ENCODE measurements around the gene MRPL38. TPM values are rescaled to one million over a fixed set of nuclear protein-coding genes. Genes with fewer than 3 reads are reported as not detected.

MRPL38 gene
- total RNA-seq, 2 donors from 2014 or later = 88.6 to 190 TPM

DNA sequence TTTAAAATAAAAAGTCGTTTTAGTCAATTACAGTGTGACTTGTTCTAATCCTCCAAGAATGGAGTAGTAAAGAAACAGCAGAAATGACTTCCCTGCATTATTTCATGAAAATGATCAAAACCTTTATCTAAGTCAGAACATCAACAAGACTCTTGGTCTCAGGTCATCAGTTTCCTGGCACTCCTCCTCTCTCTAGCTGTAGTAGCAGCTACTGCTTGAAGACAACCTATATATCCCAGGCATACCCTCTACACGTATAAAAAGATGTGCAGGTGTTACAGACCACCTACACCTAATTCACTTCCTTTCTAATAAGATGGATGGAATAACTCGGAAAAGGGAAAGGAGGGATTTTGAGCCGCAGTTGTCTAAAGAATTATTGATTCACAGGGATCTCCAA is 37.8 kb upstream of the MRPL38 start:
- H3K9me3 ChIP-seq = no peaks in the 10 kb centered on the region
- H3K27ac ChIP-seq = no peak overlapping the region
- no peak for DNase-seq
- H3K27me3 ChIP-seq = no peaks in the 10 kb centered on the region
- no peak overlapping the region for H3K4me3 ChIP-seq
- intact Hi-C loops (cut with DNase I) = no loop called here
- peaks cover 8% of the 10 kb centered on the region for H3K36me3 ChIP-seq
- H3K4me1 ChIP-seq = no peaks in the 10 kb centered on the region
- no peak overlapping the region for H3K9ac ChIP-seq (ENCODE audit: low read depth in 2 of 2, low read length in 2 of 2)
- TF ChIP-seq, protein P1, sequence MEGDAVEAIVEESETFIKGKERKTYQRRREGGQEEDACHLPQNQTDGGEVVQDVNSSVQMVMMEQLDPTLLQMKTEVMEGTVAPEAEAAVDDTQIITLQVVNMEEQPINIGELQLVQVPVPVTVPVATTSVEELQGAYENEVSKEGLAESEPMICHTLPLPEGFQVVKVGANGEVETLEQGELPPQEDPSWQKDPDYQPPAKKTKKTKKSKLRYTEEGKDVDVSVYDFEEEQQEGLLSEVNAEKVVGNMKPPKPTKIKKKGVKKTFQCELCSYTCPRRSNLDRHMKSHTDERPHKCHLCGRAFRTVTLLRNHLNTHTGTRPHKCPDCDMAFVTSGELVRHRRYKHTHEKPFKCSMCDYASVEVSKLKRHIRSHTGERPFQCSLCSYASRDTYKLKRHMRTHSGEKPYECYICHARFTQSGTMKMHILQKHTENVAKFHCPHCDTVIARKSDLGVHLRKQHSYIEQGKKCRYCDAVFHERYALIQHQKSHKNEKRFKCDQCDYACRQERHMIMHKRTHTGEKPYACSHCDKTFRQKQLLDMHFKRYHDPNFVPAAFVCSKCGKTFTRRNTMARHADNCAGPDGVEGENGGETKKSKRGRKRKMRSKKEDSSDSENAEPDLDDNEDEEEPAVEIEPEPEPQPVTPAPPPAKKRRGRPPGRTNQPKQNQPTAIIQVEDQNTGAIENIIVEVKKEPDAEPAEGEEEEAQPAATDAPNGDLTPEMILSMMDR (IDR thresholded peaks at IDR 0.05) = no peak

DNA sequence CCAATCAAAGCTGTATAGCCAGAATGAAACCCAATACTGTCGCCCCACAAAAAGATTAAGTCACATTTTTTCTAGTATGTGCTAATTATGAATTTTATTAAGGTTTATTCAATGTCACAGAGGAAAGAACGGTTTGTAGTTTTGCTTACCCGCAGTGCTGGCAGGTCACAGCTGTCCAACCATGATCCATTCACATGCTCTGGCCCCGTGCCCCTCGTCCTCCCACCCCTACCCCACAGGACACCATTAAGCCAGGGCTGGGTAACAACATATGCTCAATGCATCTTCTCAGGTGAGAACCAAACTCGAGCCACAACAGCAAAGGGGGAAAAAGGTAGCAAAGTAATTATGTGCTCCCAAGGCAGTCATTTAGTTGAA is 36.7 kb upstream of the MRPL38 start:
- Histone ChIP-seq H3K27me3 (no peaks in the 10 kb centered on the region), H3K36me3 (peaks cover 3% of the 10 kb centered on the region), H3K9ac (ENCODE audit: low read depth in 2 of 2, low read length in 2 of 2) (peak overlapping the region in 1 of 2 donors; percentile 74), H3K4me1 (no peaks in the 10 kb centered on the region), H3K4me3 (peak overlapping the region; percentile 74), H3K9me3 (no peaks in the 10 kb centered on the region), H3K27ac (no peak overlapping the region)
- DNase-seq = no peak
- intact Hi-C loops (cut with DNase I) = no loop called here
- TF ChIP-seq, protein P1 (IDR thresholded peaks at IDR 0.05) = no peak

DNA sequence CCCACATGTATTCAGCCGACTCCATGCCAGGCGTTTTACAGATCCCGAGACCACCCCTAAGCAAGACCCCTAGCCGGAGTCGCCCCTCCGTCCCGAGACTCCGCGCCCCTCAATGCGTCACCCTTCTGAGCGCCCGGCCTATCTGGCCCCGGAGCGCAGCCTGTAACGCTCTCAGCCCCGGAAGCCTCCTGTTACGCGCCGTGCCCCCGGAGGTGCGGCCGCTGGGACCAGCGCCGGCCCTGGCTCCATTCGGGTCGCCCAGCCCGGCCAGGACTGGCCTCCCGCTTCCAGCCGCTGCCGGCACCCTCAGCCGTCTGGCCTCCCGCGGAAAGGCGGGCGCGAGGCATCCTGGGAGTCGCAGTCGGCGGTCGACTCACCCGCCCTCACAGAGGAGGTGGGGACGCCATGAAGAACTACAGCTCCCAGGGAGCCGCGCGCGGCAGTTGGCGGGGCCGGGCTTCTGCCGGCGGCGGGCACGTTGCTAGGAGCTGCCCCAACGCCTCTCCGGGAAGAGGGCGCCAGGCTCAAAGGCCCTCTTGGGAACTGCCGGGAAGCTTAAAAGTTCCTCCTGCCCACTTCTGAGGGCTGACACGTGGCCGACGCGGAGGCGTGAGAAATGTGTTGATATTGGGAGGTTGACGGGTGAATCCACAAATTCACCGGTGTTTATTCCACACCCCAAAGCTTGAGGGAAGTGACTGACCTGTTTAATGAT is 36.2 kb upstream of the MRPL38 start, which contains the start of gene FBF1:
FBF1 (minus strand) TSS at position 316 of the 715 bp plus-strand sequence. CDS start 2,893 bp downstream, outside the sequence.
- Histone ChIP-seq H3K27me3 (no peaks in the 10 kb centered on the region), H3K9ac (ENCODE audit: low read depth in 2 of 2, low read length in 2 of 2) (peak within 1 kb of the TSS; percentile 74 to 89), H3K9me3 (no peaks in the 10 kb centered on the region), H3K36me3 (no peaks in the 10 kb centered on the region), H3K4me3 (peak within 1 kb of the TSS; percentile 74), H3K4me1 (no peaks in the 10 kb centered on the region), H3K27ac (no peak within 1 kb of the TSS)
- TF ChIP-seq, protein P1 (IDR thresholded peaks at IDR 0.05) = no peak
- intact Hi-C loops (cut with DNase I) = no loop called here
- peak; percentile 96 for DNase-seq

DNA sequence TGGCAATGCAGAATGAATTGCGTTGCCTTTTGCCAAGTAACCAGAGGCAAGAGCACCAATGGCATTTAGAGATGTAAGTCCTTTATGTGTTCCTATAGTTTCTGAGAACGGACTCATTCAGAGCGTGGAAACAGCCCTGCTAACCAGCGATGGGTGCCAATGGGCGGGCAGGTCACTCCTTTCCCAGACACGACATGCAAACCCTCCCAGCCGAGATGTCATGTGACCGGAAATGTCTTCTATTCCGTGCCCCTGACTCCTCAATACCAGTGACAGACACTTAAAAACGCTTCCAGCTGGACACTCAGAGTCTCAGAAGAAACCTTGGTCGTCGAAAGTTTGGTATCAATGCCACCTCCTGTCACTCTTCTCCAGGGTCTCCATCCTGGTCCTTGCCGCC is 33.0 kb upstream of the MRPL38 start:
- Histone ChIP-seq H3K4me1 (no peaks in the 10 kb centered on the region), H3K27me3 (no peaks in the 10 kb centered on the region), H3K9me3 (no peaks in the 10 kb centered on the region), H3K4me3 (no peak overlapping the region), H3K9ac (ENCODE audit: low read depth in 2 of 2, low read length in 2 of 2) (no peak overlapping the region), H3K27ac (no peak overlapping the region), H3K36me3 (no peaks in the 10 kb centered on the region)
- intact Hi-C loops (cut with DNase I) = no loop called here
- no peak for DNase-seq
- TF ChIP-seq, protein P1 (IDR thresholded peaks at IDR 0.05) = no peak

DNA sequence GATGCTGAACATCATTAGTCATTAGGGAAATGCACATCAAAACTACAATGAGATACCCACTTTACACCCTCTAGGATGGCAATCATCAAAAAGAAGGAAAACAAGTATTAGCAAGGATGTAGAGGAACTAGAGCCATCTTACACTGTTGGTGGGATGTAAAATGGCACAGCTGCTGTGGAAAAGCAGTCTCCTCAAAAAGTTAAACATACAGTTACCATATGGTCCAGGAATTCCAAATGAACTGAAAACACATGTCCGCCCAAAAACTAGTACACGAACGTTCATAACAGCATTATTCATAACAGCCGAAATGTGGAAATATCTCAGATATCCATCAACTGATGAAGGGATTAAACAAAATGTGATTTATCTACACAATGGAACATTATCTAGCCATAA is 29.1 kb upstream of the MRPL38 start:
- Histone ChIP-seq H3K9me3 (no peaks in the 10 kb centered on the region), H3K4me3 (no peak overlapping the region), H3K36me3 (no peaks in the 10 kb centered on the region), H3K27me3 (no peaks in the 10 kb centered on the region), H3K27ac (no peak overlapping the region), H3K9ac (ENCODE audit: low read depth in 2 of 2, low read length in 2 of 2) (no peak overlapping the region), H3K4me1 (no peaks in the 10 kb centered on the region)
- DNase-seq = no peak
- TF ChIP-seq, protein P1 (IDR thresholded peaks at IDR 0.05) = no peak
- intact Hi-C loops (cut with DNase I) = no loop called here
